RWPE1 (cell line): ENCODE measurements around the gene EARS2.

Experiments used
- CTCF ChIA-PET: fragments of 350-600 bp; sonication (Branson Sonifier 250); formaldehyde crosslinking; extraction: SDS; loops from one replicate; lab custom pipeline; 2021; lab: Yijun Ruan, JAX
- POLR2A ChIA-PET: fragments of 400-600 bp; formaldehyde crosslinking; extraction: SDS; loops from one replicate; lab custom pipeline; 2020; ENCODE audit warnings: antibody characterized with exemption; ENCODE audit not compliant: low non-redundant PET; lab: Yijun Ruan, JAX
- DNase-seq: peaks from one replicate; pipeline ENCODE4 v3.0.0; 2012; ENCODE audit warnings: low spot score
- H3K27ac ChIP-seq: fragments of 450-650 bp; 2 replicates; pipeline ENCODE4 v1.5.1; 2017
- CTCF ChIP-seq: fragments of 450-650 bp; conservative IDR thresholded peaks from 2 replicates; pipeline ENCODE4 v1.5.1; 2017; ENCODE audit warnings: low read depth, mild to moderate bottlenecking

EARS2 gene

DNA sequence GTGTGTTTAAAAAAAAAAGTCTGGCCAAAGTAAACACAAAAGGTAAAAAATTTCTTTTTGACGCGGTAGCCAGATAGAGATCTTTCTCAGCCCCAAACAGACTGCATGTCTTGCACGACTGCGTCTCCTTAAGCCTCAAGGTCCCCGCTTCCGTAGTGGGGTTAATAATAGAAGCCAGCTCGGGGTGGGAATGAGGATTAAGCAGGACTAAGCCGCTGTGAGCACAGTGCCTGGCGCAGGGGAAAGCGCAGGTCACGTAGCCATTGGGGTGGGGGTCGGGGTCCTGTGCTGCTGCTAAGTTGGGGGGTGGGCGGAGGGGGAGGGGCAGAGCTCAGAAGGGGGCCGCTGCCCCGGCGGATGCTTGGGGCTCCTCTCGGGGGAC, 47.4 kb downstream of the EARS2 start:
- CTCF ChIA-PET = interaction anchor here (0.6 to 1.8 kb wide), 2 partner anchors 9 to 37 kb away, joined by 3 to 6 read pairs; no protein-coding TSS in a partner anchor
- DNase-seq = peak; percentile 19
- TF ChIP-seq CTCF = no peak
- H3K27ac ChIP-seq = peak overlapping the region; percentile 70
- POLR2A ChIA-PET = no interaction called here

GRCh38 chr16:23509441-23509754, 47.8 kb downstream of the EARS2 start:
- POLR2A ChIA-PET = no interaction called here
- no peak for TF ChIP-seq CTCF
- peak overlapping the region; percentile 35; the same call in 1 of the 2 replicates for H3K27ac ChIP-seq
- no peak for DNase-seq
- CTCF ChIA-PET = interaction anchor here (0.6 to 1.8 kb wide), 2 partner anchors 8 to 66 kb away, joined by 5 to 6 read pairs; no protein-coding TSS in a partner anchor

GRCh38 chr16:23508589-23509440, 48.3 kb downstream of the EARS2 start:
- TF ChIP-seq CTCF = no peak
- DNase-seq = no peak
- ChIA-PET POLR2A (no interaction called here), CTCF (interaction anchor here (0.6 to 1.8 kb wide), 2 partner anchors 8 to 66 kb away, joined by 5 to 6 read pairs; no protein-coding TSS in a partner anchor)
- H3K27ac ChIP-seq = peak overlapping the region; percentile 35; the same call in 1 of the 2 replicates

DNA sequence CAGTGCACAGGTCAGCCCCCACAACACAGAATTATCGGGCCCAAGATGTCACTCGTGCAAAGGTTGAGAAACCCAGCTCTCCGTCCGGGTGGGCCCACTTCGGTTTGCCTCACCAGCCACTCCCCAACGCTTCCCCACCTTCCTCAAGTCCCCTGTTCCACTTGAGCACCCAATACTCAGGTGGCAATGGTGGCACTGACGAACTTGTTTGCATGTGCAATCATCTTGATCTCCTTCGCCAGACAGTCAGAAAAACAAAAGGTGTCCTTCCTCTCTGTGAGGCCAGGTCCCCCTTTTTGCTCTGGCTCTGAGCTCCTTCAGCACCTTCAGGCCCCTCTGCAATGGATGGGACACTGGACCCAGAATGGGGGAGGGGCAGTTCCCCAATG, 50.5 kb downstream of the EARS2 start:
- no peak for TF ChIP-seq CTCF
- no peak overlapping the region for H3K27ac ChIP-seq
- POLR2A ChIA-PET = no interaction called here
- CTCF ChIA-PET = no interaction called here
- DNase-seq = no peak

DNA sequence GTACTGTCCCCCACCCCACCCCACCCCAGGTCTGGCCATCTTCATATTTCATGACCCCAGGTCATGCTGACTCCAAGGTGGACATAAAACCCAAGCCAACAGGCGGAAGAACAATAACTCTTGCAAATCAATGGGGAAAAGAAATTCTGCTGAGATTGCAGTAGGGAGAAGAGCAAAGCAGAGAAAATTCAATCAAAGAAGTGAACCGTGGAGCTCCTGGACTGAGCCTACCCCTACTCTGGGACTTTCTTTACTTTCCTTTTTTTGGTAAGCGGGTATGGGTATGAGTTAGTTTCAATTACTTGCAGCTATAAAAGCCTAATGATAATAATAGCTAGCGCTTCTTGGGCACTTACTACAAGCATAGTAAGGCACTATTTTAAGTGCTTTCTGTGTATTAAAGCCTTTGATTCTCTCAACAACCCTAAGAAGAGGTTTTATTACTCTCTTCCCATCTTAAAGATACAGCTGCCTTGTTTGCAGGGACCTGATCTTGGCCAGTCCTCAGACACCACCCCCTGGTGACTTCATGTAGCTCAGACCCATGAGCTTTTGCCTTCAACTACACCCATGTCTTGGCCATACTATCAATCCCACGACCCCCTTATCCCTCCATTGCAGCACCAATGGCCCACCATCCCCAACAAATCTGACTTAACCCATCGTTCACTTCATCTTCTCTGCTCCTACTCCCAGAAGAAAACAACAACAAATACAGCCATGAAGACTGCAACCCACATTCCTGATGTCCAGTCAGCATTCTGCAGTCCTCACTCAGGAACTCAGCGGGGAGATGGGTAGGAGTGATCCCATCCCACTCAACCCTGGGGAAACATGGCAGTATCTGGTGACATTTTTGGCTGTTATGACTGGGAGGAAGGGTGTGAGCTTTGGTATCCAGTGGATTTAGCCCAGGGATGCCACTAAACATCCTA, 51.2 kb downstream of the EARS2 start:
- TF ChIP-seq CTCF = no peak
- DNase-seq = no peak
- H3K27ac ChIP-seq = peak overlapping the region; percentile 88
- ChIA-PET CTCF (no interaction called here), POLR2A (no interaction called here)

GRCh38 chr16:23505180-23505665, 51.9 kb downstream of the EARS2 start:
- no peak for TF ChIP-seq CTCF
- POLR2A ChIA-PET = no interaction called here
- H3K27ac ChIP-seq = peak overlapping the region; percentile 88
- CTCF ChIA-PET = interaction anchor here (0.9 kb wide), 1 partner anchor 52 kb away, joined by 3 read pairs; the partner anchor contains the start of genes EARS2 and UBFD1
- DNase-seq = no peak
